ENCODE data around the gene PITRM1. TPM values are rescaled to one million over a fixed set of nuclear protein-coding genes. Genes with fewer than 3 reads are reported as not detected.
"Not testable (repeated sequence)": the region's sequence is repeated elsewhere in the genome, so short reads cannot be mapped to it uniquely, and the experiment has no call there.

PITRM1 gene
- total and polyA plus RNA-seq, 8 donors: 68.1 to 85.6 (median 71.8) TPM

DNA sequence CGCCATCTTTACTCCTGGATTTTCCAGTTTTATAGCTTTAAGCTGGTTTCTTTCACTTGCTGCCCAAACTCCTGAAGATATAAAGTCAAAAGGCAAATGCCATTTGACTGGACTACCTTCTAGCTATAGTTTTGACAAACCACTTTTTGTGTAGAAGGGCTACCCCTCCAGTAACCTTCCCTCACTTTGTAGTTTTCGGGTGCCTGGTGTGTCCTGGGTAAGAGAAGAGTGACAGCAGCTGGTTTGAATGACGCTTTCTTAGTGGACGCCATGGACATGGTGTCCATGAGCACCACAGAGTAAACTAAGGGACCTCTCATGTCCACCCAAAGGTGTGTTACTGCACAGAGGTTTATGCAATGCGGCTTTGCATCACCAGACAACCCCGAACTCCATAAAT, 21.2 kb upstream of the PITRM1 start:
- DNase-seq (no peak), ATAC-seq (no peak)
- intact Hi-C loops (cut with DNase I): loop anchor here in 1 of 2 donors (10.0 kb wide), 1 partner anchor 1581 kb away; no protein-coding TSS in a partner anchor
- Histone ChIP-seq H3K27me3 (peaks cover 0 to 22% of the 10 kb centered on the region in 2 donors), H3K4me1 (peaks cover 0 to 18% of the 10 kb centered on the region in 2 donors), H3K36me3 (no peaks in the 10 kb centered on the region), H3K9me3 (no peaks in the 10 kb centered on the region), H3K27ac (peak overlapping the region; percentile 14 to 23), H3K4me3 (no peak overlapping the region)
- no peak for TF ChIP-seq CTCF (IDR thresholded peaks at IDR 0.05)

GRCh38 chr10:3192856-3193635, 20.5 kb upstream of the PITRM1 start:
- intact Hi-C loops (cut with DNase I): loop anchor here in 1 of 2 donors (10.0 kb wide), 1 partner anchor 1582 kb away; no protein-coding TSS in a partner anchor
- H3K4me3 ChIP-seq: peak overlapping the region; percentile 5 to 9
- H3K36me3 ChIP-seq: no peaks in the 10 kb centered on the region
- DNase-seq (peak in 2 of 4 donors; percentile 70 to 75), ATAC-seq (peak; percentile 71)
- peaks cover 0 to 16% of the 10 kb centered on the region in 2 donors for H3K4me1 ChIP-seq
- H3K9me3 ChIP-seq: no peaks in the 10 kb centered on the region
- H3K27me3 ChIP-seq: peaks cover 0 to 15% of the 10 kb centered on the region in 2 donors
- peak; percentile 82 to 94 for TF ChIP-seq CTCF (IDR thresholded peaks at IDR 0.05)
- H3K27ac ChIP-seq: peak overlapping the region; percentile 14 to 23

GRCh38 chr10:3190817-3191216, 18.2 kb upstream of the PITRM1 start:
- Histone ChIP-seq H3K4me3 (no peak overlapping the region), H3K4me1 (peaks cover 0 to 4% of the 10 kb centered on the region in 2 donors), H3K27ac (no peak overlapping the region), H3K36me3 (no peaks in the 10 kb centered on the region), H3K27me3 (no peaks in the 10 kb centered on the region), H3K9me3 (no peaks in the 10 kb centered on the region)
- intact Hi-C loops (cut with DNase I): loop anchor here in 1 of 2 donors (10.0 kb wide), 1 partner anchor 1584 kb away; no protein-coding TSS in a partner anchor
- no peak for TF ChIP-seq CTCF (IDR thresholded peaks at IDR 0.05)
- ATAC-seq (no peak), DNase-seq (no peak)

DNA sequence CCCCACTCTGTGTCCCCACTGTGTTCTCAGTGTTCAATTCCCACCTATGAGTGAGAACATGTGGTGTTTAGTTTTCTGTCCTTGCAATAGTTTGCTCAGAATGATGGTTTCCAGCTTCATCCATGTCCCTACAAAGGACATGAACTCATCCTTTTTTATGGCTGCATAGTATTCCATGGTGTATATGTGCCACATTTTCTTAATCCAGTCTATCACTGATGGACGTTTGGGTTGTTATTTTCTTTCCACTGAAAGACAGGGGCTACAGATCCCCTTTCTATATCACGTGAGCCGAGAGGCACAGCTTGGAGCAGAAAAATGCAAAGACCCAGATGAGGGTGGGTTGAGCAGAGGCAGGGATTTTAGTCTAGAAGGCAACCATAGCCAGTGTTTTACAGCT, 14.6 kb upstream of the PITRM1 start:
- H3K4me3 ChIP-seq; H3K27me3 ChIP-seq; H3K27ac ChIP-seq; DNase-seq; intact Hi-C loops (cut with DNase I); H3K4me1 ChIP-seq; H3K36me3 ChIP-seq; ATAC-seq; H3K9me3 ChIP-seq: not testable (repeated sequence)

DNA sequence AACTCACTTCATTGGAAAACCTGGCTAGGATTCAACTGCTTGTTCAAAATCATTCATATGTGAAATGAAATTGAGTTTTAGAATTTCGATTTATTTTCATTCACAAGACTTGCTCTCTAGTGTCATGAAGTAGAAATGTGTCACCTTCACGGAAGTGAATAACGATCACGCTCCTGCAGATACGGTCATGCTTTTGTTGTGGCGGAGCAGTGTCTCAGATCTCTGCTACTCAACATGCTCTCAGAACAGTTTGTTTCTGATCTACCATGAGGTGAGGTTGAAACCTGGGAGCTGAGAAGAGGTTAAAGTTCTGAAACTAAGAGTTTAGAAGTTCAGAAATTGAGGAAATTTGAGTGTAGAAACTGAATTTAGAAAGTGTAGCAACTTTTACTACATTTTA, 13.8 kb upstream of the PITRM1 start:
- intact Hi-C loops (cut with DNase I): no loop called here
- ATAC-seq: no peak
- TF ChIP-seq CTCF (IDR thresholded peaks at IDR 0.05): no peak
- H3K27ac ChIP-seq: no peak overlapping the region
- no peak overlapping the region for H3K4me3 ChIP-seq
- no peaks in the 10 kb centered on the region for H3K27me3 ChIP-seq
- no peaks in the 10 kb centered on the region for H3K9me3 ChIP-seq
- no peaks in the 10 kb centered on the region for H3K36me3 ChIP-seq
- DNase-seq: no peak
- peaks cover 0 to 6% of the 10 kb centered on the region in 2 donors for H3K4me1 ChIP-seq

Measured in left lung (tissue), 10 donors.